Hepatocyte (in vitro differentiated cells): Measurements from ENCODE around the gene DDX1.

Experiments used
- CTCF ChIP-seq: fragments of 200-600 bp; sonication (generic); IDR thresholded peaks from 2 replicates; pipeline ENCODE4 v1.5.1; 2016; ENCODE audit warnings: antibody characterized with exemption, mild to moderate bottlenecking; ENCODE audit not compliant: poor library complexity
- EZH2 ChIP-seq: fragments of 200-600 bp; sonication (generic); IDR thresholded peaks from 2 replicates; pipeline ENCODE4 v1.6.1; 2016; ENCODE audit warnings: antibody characterized with exemption, mild to moderate bottlenecking, borderline replicate concordance
- EZH2phosphoT487 ChIP-seq: fragments of 200-600 bp; sonication (generic); IDR thresholded peaks from one replicate; pipeline ENCODE4 v1.6.1; 2018; ENCODE audit warnings: antibody characterized with exemption, mild to moderate bottlenecking, low read depth, moderate library complexity; ENCODE audit not compliant: unreplicated experiment, severe bottlenecking

GRCh38 chr2:15663802-15664201 lies 72.1 kb downstream of the DDX1 start:
- TF ChIP-seq CTCF (no peak), EZH2 (no peak), EZH2phosphoT487 (no peak)
